DMS114 treated with DMSO at 0.1 percent for 48 hours (cell line): ENCODE data around the gene LILRA1.
"Not testable (repeated sequence)": the region's sequence is repeated elsewhere in the genome, so short reads cannot be mapped to it uniquely, and the experiment has no call there.

Experiments used
- DNase-seq: peaks from one replicate; lab custom pipeline; 2025; ENCODE audit not compliant: unreplicated experiment; lab: John Stamatoyannopoulos, UW

The LILRA1 gene

GRCh38 chr19:54576411-54576976, 16.9 kb upstream of the LILRA1 start:
- no peak for DNase-seq

- DNase-seq, result no peak
Observed at GRCh38 chr19:54577334-54577733, 16.1 kb upstream of the LILRA1 start.

- not testable (repeated sequence) for DNase-seq
Observed at GRCh38 chr19:54578268-54578667, 15.2 kb upstream of the LILRA1 start.

GRCh38 chr19:54586397-54586796, 7.0 kb upstream of the LILRA1 start:
- DNase-seq, result no peak

GRCh38 chr19:54587026-54587425, 6.4 kb upstream of the LILRA1 start:
- DNase-seq, result no peak

- not testable (repeated sequence) for DNase-seq
Observed at GRCh38 chr19:54593931-54594626, 647 bp downstream of the LILRA1 start.

- no peak for DNase-seq
Observed at GRCh38 chr19:54594737-54595136, 1.3 kb downstream of the LILRA1 start.

- DNase-seq, result not testable (repeated sequence)
Observed at GRCh38 chr19:54595680-54596436, 2.4 kb downstream of the LILRA1 start.

- no peak for DNase-seq
Observed at GRCh38 chr19:54600212-54600611, 6.8 kb downstream of the LILRA1 start.

- no peak for DNase-seq
Observed at GRCh38 chr19:54606230-54606629, 12.8 kb downstream of the LILRA1 start.

- no peak for DNase-seq
Observed at GRCh38 chr19:54606891-54607784, 13.7 kb downstream of the LILRA1 start.

GRCh38 chr19:54607785-54608150, 14.3 kb downstream of the LILRA1 start:
- no peak for DNase-seq

- DNase-seq, result no peak
Observed at GRCh38 chr19:54608205-54608604, 14.8 kb downstream of the LILRA1 start.

GRCh38 chr19:54608792-54609191, 15.4 kb downstream of the LILRA1 start:
- DNase-seq, result no peak

- no peak for DNase-seq
Observed at GRCh38 chr19:54609356-54609791, 15.9 kb downstream of the LILRA1 start.

- DNase-seq, result no peak
Observed at GRCh38 chr19:54612428-54612827, 19.0 kb downstream of the LILRA1 start.

- no peak for DNase-seq
Observed at GRCh38 chr19:54614726-54615125, 21.3 kb downstream of the LILRA1 start.

- DNase-seq, result no peak
Observed at GRCh38 chr19:54616057-54616456, 22.6 kb downstream of the LILRA1 start.

- no peak for DNase-seq
Observed at GRCh38 chr19:54616821-54617560, 23.6 kb downstream of the LILRA1 start.

GRCh38 chr19:54620464-54620863, 27.0 kb downstream of the LILRA1 start:
- DNase-seq, result no peak
